Caco-2 (cell line): ENCODE results near the gene LCE1E. TPM values are rescaled to one million over a fixed set of nuclear protein-coding genes. Genes with fewer than 3 reads are reported as not detected.

ENCODE experiments used
- BruUV-seq: library from RNA; stranded (reverse); fragments of 400-500 nt; replicated peaks from 2 replicates; lab custom pipeline; 2021; lab: Mats Ljungman, UMichigan
- CTCF ChIA-PET: fragments of 300-600 bp; sonication (Branson Sonifier 250); formaldehyde crosslinking; loops from one replicate; lab custom pipeline; 2022; ENCODE audit warnings: antibody characterized with exemption; lab: Charles Lee
- POLR2A ChIA-PET: fragments of 300-600 bp; sonication (Branson Sonifier 250); formaldehyde crosslinking; loops from one replicate; lab custom pipeline; 2022; ENCODE audit warnings: antibody characterized with exemption; lab: Charles Lee
- DNase-seq, 2 experiments: peaks; one replicate each; pipeline versions ENCODE4 v3.0.0 to v3.0.0-alpha.2; 2020 to 2022
- H3K27me3 ChIP-seq: replicated peaks from 2 replicates; pipeline ENCODE4 v1.6.0; 2011; ENCODE audit warnings: low read length; ENCODE audit not compliant: control insufficient read depth, insufficient read depth
- H3K36me3 ChIP-seq: 2 replicates; pipeline ENCODE4 v1.5.1; 2011; ENCODE audit warnings: low read length; ENCODE audit not compliant: control insufficient read depth, insufficient read depth
- H3K4me1 ChIP-seq: fragments of 250-450 bp; sonication (Bioruptor Pico); 2 replicates; pipeline ENCODE4 v1.5.1; 2020; ENCODE audit warnings: mild to moderate bottlenecking
- H3K4me3 ChIP-seq: 2 replicates; pipeline ENCODE4 v1.5.1; 2011; ENCODE audit warnings: low read depth, mild to moderate bottlenecking, control low read depth, low read length
- H3K9me3 ChIP-seq: fragments of 250-450 bp; sonication (Bioruptor Pico); 2 replicates; pipeline ENCODE4 v1.5.1; 2020; ENCODE audit warnings: mild to moderate bottlenecking, moderate library complexity
- H3K27ac Mint-ChIP-seq: one replicate; pipeline ENCODE4 v1.8.0; 2022; ENCODE audit warnings: mixed read lengths; ENCODE audit not compliant: unreplicated experiment
- H3K27me3 Mint-ChIP-seq: one replicate; pipeline ENCODE4 v1.8.0; 2022; ENCODE audit warnings: mixed read lengths; ENCODE audit not compliant: insufficient read depth, unreplicated experiment
- H3K36me3 Mint-ChIP-seq: one replicate; pipeline ENCODE4 v1.8.0; 2022; ENCODE audit warnings: mild to moderate bottlenecking, mixed read lengths; ENCODE audit not compliant: insufficient read depth, unreplicated experiment
- H3K4me1 Mint-ChIP-seq: one replicate; pipeline ENCODE4 v1.8.0; 2022; ENCODE audit warnings: low read depth, mixed read lengths; ENCODE audit not compliant: unreplicated experiment
- H3K4me3 Mint-ChIP-seq: one replicate; pipeline ENCODE4 v1.8.0; 2022; ENCODE audit warnings: mild to moderate bottlenecking, moderate library complexity, mixed read lengths; ENCODE audit not compliant: unreplicated experiment
- H3K9me3 Mint-ChIP-seq: one replicate; pipeline ENCODE4 v1.8.0; 2022; ENCODE audit warnings: mixed read lengths; ENCODE audit not compliant: unreplicated experiment
- CTCF ChIP-seq, 2 experiments: fragments of 200-600 bp in 1 of 2; IDR thresholded peaks; 1 replicate in 1 of 2; 2 replicates in 1 of 2; pipeline versions ENCODE4 v1.5.1 to v1.8.0; 2011 to 2022; ENCODE audit warnings: antibody characterized with exemption in 1 of 2, control low read depth in 1 of 2, inconsistent platforms in 1 of 2, low read depth in 1 of 2, low read length in 1 of 2, mild to moderate bottlenecking in 1 of 2, moderate library complexity in 1 of 2; ENCODE audit not compliant: insufficient read depth in 1 of 2, severe bottlenecking in 1 of 2, unreplicated experiment in 1 of 2
- intact Hi-C: fragments of 100-400 bp; cut with micrococcal nuclease; formaldehyde crosslinking; loops from one replicate; pipeline ENCODE4 v1.10.0; 2022; ENCODE audit not compliant: unreplicated experiment
- total RNA-seq: library from RNA; stranded (reverse); gene quantifications from 2 replicates; pipeline ENCODE4 v1.2.3, GENCODE V29; 2022

LCE1E gene
- total RNA-seq, 1 experiment from 2014 or later: not detected

GRCh38 chr1:152783095-152783494, 3.0 kb upstream of the LCE1E start:
- Mint-ChIP-seq H3K27me3 (peaks cover 14% of the 10 kb centered on the region), H3K4me1 (no peaks in the 10 kb centered on the region), H3K27ac (no peak overlapping the region), H3K36me3 (no peaks in the 10 kb centered on the region), H3K9me3 (no peaks in the 10 kb centered on the region), H3K4me3 (no peak overlapping the region)
- CTCF ChIA-PET: no interaction called here
- no peak for TF ChIP-seq CTCF (IDR thresholded peaks at IDR 0.05; ENCODE audit: insufficient read depth in 1 of 2, low read depth in 1 of 2, low read length in 1 of 2, severe bottlenecking in 1 of 2, unreplicated experiment in 1 of 2)
- intact Hi-C loops: no loop called here
- Histone ChIP-seq H3K9me3 (no peaks in the 10 kb centered on the region), H3K4me3 (no peak overlapping the region), H3K36me3 (no peaks in the 10 kb centered on the region), H3K27me3 (no peaks in the 10 kb centered on the region; the same call in 1 of the 2 replicates), H3K4me1 (0 out of 2 replicates have a peak, but pooled peaks cover 4% of the 10 kb centered on the region)
- DNase-seq: no peak
- POLR2A ChIA-PET: no interaction called here
- no TSS peak for BruUV-seq

GRCh38 chr1:152795686-152796085, 9.6 kb downstream of the LCE1E start:
- no peak for TF ChIP-seq CTCF (IDR thresholded peaks at IDR 0.05; ENCODE audit: insufficient read depth in 1 of 2, low read depth in 1 of 2, low read length in 1 of 2, severe bottlenecking in 1 of 2, unreplicated experiment in 1 of 2)
- no peak overlapping the region for H3K27ac Mint-ChIP-seq
- BruUV-seq: no TSS peak
- H3K36me3 Mint-ChIP-seq: no peaks in the 10 kb centered on the region
- CTCF ChIA-PET: no interaction called here
- H3K9me3 ChIP-seq: no peaks in the 10 kb centered on the region; the same call in 1 of the 2 replicates
- POLR2A ChIA-PET: no interaction called here
- no peaks in the 10 kb centered on the region for H3K4me1 ChIP-seq
- H3K4me1 Mint-ChIP-seq: no peaks in the 10 kb centered on the region
- H3K27me3 ChIP-seq: no peaks in the 10 kb centered on the region
- H3K36me3 ChIP-seq: no peaks in the 10 kb centered on the region
- H3K27me3 Mint-ChIP-seq: peaks cover 10% of the 10 kb centered on the region
- no peaks in the 10 kb centered on the region for H3K9me3 Mint-ChIP-seq
- no peak overlapping the region for H3K4me3 Mint-ChIP-seq
- intact Hi-C loops: no loop called here
- no peak for DNase-seq
- H3K4me3 ChIP-seq: no peak overlapping the region

- H3K9me3 Mint-ChIP-seq: no peaks in the 10 kb centered on the region
- Histone ChIP-seq H3K27me3 (no peaks in the 10 kb centered on the region), H3K9me3 (no peaks in the 10 kb centered on the region; the same call in 1 of the 2 replicates), H3K36me3 (no peaks in the 10 kb centered on the region), H3K4me3 (no peak within 1 kb of the TSS), H3K4me1 (no peaks in the 10 kb centered on the region)
- H3K27ac Mint-ChIP-seq: no peak within 1 kb of the TSS
- ChIA-PET CTCF (no interaction called here), POLR2A (no interaction called here)
- BruUV-seq: no TSS peak
- intact Hi-C loops: no loop called here
- DNase-seq: no peak
- no peaks in the 10 kb centered on the region for H3K36me3 Mint-ChIP-seq
- H3K27me3 Mint-ChIP-seq: peaks cover 16% of the 10 kb centered on the region
- H3K4me1 Mint-ChIP-seq: no peaks in the 10 kb centered on the region
- no peak for TF ChIP-seq CTCF (IDR thresholded peaks at IDR 0.05; ENCODE audit: insufficient read depth in 1 of 2, low read depth in 1 of 2, low read length in 1 of 2, severe bottlenecking in 1 of 2, unreplicated experiment in 1 of 2)
- H3K4me3 Mint-ChIP-seq: no peak within 1 kb of the TSS
These were observed 10.4 kb downstream of the LCE1E start, which contains the start of gene LCE1D for GRCh38 chr1:152796421-152796820. Gene LCE1D, plus strand, starts transcription at chr1:152796721. Its CDS starts 1,074 bp downstream, at chr1:152797795.
